ENCODE measurements around the gene DNAJC30. TPM values are rescaled to one million over a fixed set of nuclear protein-coding genes. Genes with fewer than 3 reads are reported as not detected.

The DNAJC30 gene
- total and polyA plus RNA-seq, 2 of the 8 experiments (the other 6 are each of a cell fraction or from before 2014, with no cell fraction given): 6.1 to 6.3 TPM

DNA sequence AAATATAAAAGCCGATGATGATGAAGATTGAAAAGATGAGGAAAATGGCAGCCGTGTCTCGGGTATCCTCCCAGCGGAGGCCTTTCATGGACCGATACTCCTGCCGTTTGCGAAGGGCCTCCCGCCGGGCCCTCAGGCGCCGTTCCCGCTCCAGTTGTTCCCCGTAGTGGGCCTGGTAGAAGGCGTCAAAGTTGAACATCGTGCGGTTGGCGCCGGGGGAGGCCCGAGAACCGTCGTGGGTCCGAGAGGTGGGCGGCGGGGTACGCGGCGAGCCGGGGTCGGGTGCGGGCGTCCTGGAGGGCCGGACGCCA, 553 bp downstream of the DNAJC30 start:
- no peaks in the 10 kb centered on the region for H3K9me3 ChIP-seq (ENCODE audit: insufficient read depth in 2 of 2, low read depth in 1 of 2, low read length in 1 of 2)
- CTCF ChIA-PET (ENCODE audit: partially characterized antibody): no interaction called here
- no peak overlapping the region for H2BK20ac ChIP-seq (ENCODE audit: low read length)
- peak overlapping the region; percentile 55; the same call in 1 of the 2 replicates for H2BK12ac ChIP-seq (ENCODE audit: low read depth, low read length)
- H3K4me3 ChIP-seq (ENCODE audit: extremely low read depth in 1 of 4, insufficient read depth in 2 of 4, low read depth in 3 of 4, low read length in 4 of 4): peak overlapping the region; percentile 82 to 97 (median 94)
- peak overlapping the region; percentile 48 to 95 (median 90) for H3K9ac ChIP-seq (replicated peaks in 1 of 4; ENCODE audit: extremely low read depth in 1 of 4, low read depth in 3 of 4, low read length in 3 of 4)
- no peak overlapping the region for H3K14ac ChIP-seq (ENCODE audit: insufficient read length)
- H3K23ac ChIP-seq (ENCODE audit: insufficient read length): no peak overlapping the region
- DNase-seq (ENCODE audit: low read depth in 1 of 2, low spot score in 2 of 2) (no peak), FAIRE-seq (no peak)
- H3K4me2 ChIP-seq (ENCODE audit: insufficient read depth in 1 of 2, low read depth in 2 of 2, low read length in 2 of 2): peak overlapping the region; percentile 93 to 94
- H3K56ac ChIP-seq (replicated peaks; ENCODE audit: insufficient read length, low read depth, low read length): no peak overlapping the region
- H3K79me1 ChIP-seq (ENCODE audit: low read depth, low read length): peaks cover 6% of the 10 kb centered on the region; the same call in 1 of the 2 replicates
- peak overlapping the region; percentile 90 for H4K5ac ChIP-seq (ENCODE audit: insufficient read length, low read depth, low read length)
- TF ChIP-seq BRCA1 (IDR thresholded peaks at IDR 0.05; ENCODE audit: low read depth, low read length) (no peak), SP1 (IDR thresholded peaks at IDR 0.05; ENCODE audit: low read depth, low read length) (no peak), HDAC6 (IDR thresholded peaks at IDR 0.05; ENCODE audit: low read depth, low read length) (no peak), SRF (IDR thresholded peaks at IDR 0.05; ENCODE audit: low read depth, low read length) (no peak), RAD21 (IDR thresholded peaks at IDR 0.05 in 1 of 2, conservative IDR thresholded peaks at IDR 0.05 in 1 of 2; ENCODE audit: low read depth in 2 of 2, low read length in 2 of 2) (no peak), GABPA (IDR thresholded peaks at IDR 0.05; ENCODE audit: borderline replicate concordance, insufficient read depth, low read length) (no peak), E2F6 (IDR thresholded peaks at IDR 0.05) (peak; percentile 40)
- peak overlapping the region; percentile 97; the same call in 1 of the 2 replicates for H4K8ac ChIP-seq (ENCODE audit: extremely low read depth, insufficient read depth, low read length)
- no peak overlapping the region for H4K91ac ChIP-seq (replicated peaks; ENCODE audit: insufficient read length, low read length)
- H3K36me3 ChIP-seq (ENCODE audit: control insufficient read depth in 2 of 4, insufficient read depth in 4 of 4, low read length in 3 of 4): peaks cover 4 to 11% (median 8%) of the 10 kb centered on the region in 4 experiments; a peak in 6 of 8 replicates
- H4K20me1 ChIP-seq (replicated peaks in 1 of 2; ENCODE audit: control insufficient read depth in 1 of 2, insufficient read depth in 2 of 2, low read length in 2 of 2): peaks cover 0 to 11% of the 10 kb centered on the region in 2 experiments
- peaks cover 25 to 67% of the 10 kb centered on the region in 2 experiments for H3K79me2 ChIP-seq (ENCODE audit: control insufficient read depth in 1 of 2, insufficient read depth in 2 of 2, low read length in 2 of 2)
- 1% methylated on average over 33 of the region's 33 CpGs; no CpG with 5 or more reads in 1 of the 2 experiments for WGBS, 2 experiments (ENCODE audit: extremely low coverage in 1 of 2, insufficient coverage in 1 of 2, insufficient read length in 1 of 2, insufficient replicate concordance in 2 of 2, low coverage in 1 of 2, low lambda C conversion rate in 2 of 2, missing lambda C conversion rate in 1 of 2)
- no peak overlapping the region; the same call in 1 of the 2 replicates for H3K18ac ChIP-seq (ENCODE audit: extremely low read depth, low read length)
- H2AFZ ChIP-seq (ENCODE audit: low read length): peak overlapping the region; percentile 36; the same call in 1 of the 2 replicates
- peaks cover 15% of the 10 kb centered on the region for H3K23me2 ChIP-seq (ENCODE audit: low read depth, low read length)
- peak overlapping the region; percentile 89 for H3K27ac ChIP-seq (ENCODE audit: low read depth, low read length)
- no peak overlapping the region for H3K4ac ChIP-seq (replicated peaks; ENCODE audit: insufficient read length, low read depth, low read length)
- H2BK15ac ChIP-seq (ENCODE audit: low read length): no peak overlapping the region
- H2BK5ac ChIP-seq (ENCODE audit: low read depth, low read length): peak overlapping the region; percentile 98
- peaks cover 3 to 7% (median 3%) of the 10 kb centered on the region in 4 experiments; a peak in 5 of 7 replicates for H3K4me1 ChIP-seq (replicated peaks in 1 of 4; ENCODE audit: control insufficient read depth in 3 of 4, insufficient read depth in 4 of 4, low read length in 3 of 4)
- no peak overlapping the region for H2BK120ac ChIP-seq (replicated peaks; ENCODE audit: low read depth, low read length)
- no peaks in the 10 kb centered on the region; a peak in 1 of 7 replicates for H3K27me3 ChIP-seq (replicated peaks in 1 of 4; ENCODE audit: control insufficient read depth in 3 of 4, extremely low read depth in 1 of 4, insufficient read depth in 3 of 4, low read length in 3 of 4)
- H2AK5ac ChIP-seq (ENCODE audit: low read depth, low read length): no peak overlapping the region; the same call in 1 of the 2 replicates
- POLR2A ChIA-PET (ENCODE audit: partially characterized antibody): interaction anchor here (0.8 kb wide), 1 partner anchor 14 kb away, joined by 3 read pairs; no protein-coding TSS in a partner anchor
